MV-4-11 (cell line): ENCODE data around the gene FAM13C.
"Not testable (repeated sequence)": the region's sequence is repeated elsewhere in the genome, so short reads cannot be mapped to it uniquely, and the experiment has no call there.

ENCODE experiments used
- DNase-seq: peaks from one replicate; lab custom pipeline; 2025; lab: John Stamatoyannopoulos, UW

The FAM13C gene

GRCh38 chr10:59362144-59362958 lies at the start of gene FAM13C:
Gene FAM13C (minus strand): TSS chr10:59362549. CDS start chr10:59362460, 89 bp downstream.
- DNase-seq = no peak

GRCh38 chr10:59405235-59405634 lies 42.9 kb upstream of the FAM13C start:
- DNase-seq = no peak

GRCh38 chr10:59400214-59400613 lies 37.9 kb upstream of the FAM13C start:
- DNase-seq = no peak

GRCh38 chr10:59399329-59399728 lies 37.0 kb upstream of the FAM13C start:
- not testable (repeated sequence) for DNase-seq

- DNase-seq = no peak
These were observed 35.6 kb upstream of the FAM13C start for GRCh38 chr10:59397961-59398360.

- DNase-seq = no peak
These were observed 33.6 kb upstream of the FAM13C start for GRCh38 chr10:59395984-59396383.

- DNase-seq = no peak
These were observed 31.0 kb upstream of the FAM13C start for GRCh38 chr10:59393349-59393748.

- DNase-seq = no peak
These were observed 28.7 kb upstream of the FAM13C start for GRCh38 chr10:59391060-59391459.

GRCh38 chr10:59388671-59388976 lies 26.3 kb upstream of the FAM13C start:
- no peak for DNase-seq

- peak; percentile 46 for DNase-seq
These were observed 25.8 kb upstream of the FAM13C start for GRCh38 chr10:59387951-59388670.

- DNase-seq = no peak
These were observed 22.4 kb upstream of the FAM13C start for GRCh38 chr10:59384761-59385160.

GRCh38 chr10:59383908-59384307 lies 21.6 kb upstream of the FAM13C start:
- no peak for DNase-seq

- DNase-seq = no peak
These were observed 21.1 kb upstream of the FAM13C start for GRCh38 chr10:59383436-59383835.

GRCh38 chr10:59382831-59383295 lies 20.5 kb upstream of the FAM13C start:
- no peak for DNase-seq

GRCh38 chr10:59381687-59382086 lies 19.3 kb upstream of the FAM13C start:
- no peak for DNase-seq

- DNase-seq = no peak
These were observed 14.5 kb upstream of the FAM13C start for GRCh38 chr10:59376846-59377245.

- no peak for DNase-seq
These were observed 13.6 kb upstream of the FAM13C start for GRCh38 chr10:59375990-59376389.

- no peak for DNase-seq
These were observed 12.6 kb upstream of the FAM13C start for GRCh38 chr10:59374916-59375315.

- DNase-seq = no peak
These were observed 10.7 kb upstream of the FAM13C start for GRCh38 chr10:59373071-59373470.

- no peak for DNase-seq
These were observed 10.2 kb upstream of the FAM13C start for GRCh38 chr10:59372543-59372942.

- DNase-seq = no peak
These were observed 3.9 kb upstream of the FAM13C start for GRCh38 chr10:59366290-59366689.

GRCh38 chr10:59363446-59363958 lies 1.2 kb upstream of the FAM13C start:
- DNase-seq = no peak

- no peak for DNase-seq
These were observed 621 bp upstream of the FAM13C start for GRCh38 chr10:59362959-59363381.
